ENCODE data around the gene PHLDB1.

DNA sequence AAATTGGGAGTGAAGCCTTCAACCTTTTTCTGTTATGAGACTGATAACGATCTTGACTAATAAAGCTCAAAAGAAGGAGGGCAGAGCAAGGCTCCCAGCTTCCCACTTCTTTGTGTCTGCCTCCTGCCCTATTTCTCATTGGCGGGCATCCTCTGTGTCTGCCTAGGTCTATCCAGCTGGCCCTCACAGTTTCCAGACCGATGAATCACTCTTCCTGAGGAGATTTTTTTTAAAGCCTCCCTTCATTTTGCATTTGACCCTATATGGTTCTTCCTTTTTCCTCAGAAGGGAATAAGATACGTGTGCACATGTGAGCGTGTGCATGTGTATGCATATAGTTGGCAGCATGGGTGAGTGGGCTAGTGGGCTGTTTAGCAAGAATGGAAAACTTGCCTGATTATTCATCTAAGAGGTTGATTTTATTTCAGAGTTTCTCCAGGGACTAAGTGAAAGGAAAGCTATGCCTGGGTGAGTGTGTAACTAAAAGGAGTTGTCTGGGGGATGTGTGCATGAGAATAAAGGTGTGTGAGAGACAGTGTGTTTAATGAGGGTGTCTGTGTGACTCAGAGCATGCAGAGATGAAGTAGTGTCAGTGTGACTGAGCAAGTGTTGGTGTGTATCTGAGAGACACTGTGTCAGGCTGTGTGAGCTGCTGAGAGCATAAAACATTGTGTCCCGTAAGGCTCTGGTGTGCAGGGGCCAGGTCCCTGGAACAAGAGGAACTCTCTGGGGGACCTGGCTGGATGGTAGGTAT is 12.2 kb downstream of the PHLDB1 start:
- TF ChIP-seq CTCF (IDR thresholded peaks at IDR 0.05) (no peak), POLR2A (IDR thresholded peaks at IDR 0.05) (no peak)

Measured in transverse colon (tissue), 3 donors.